CD4-positive, CD25-positive, alpha-beta regulatory T cell (primary cell): Measurements from ENCODE around the gene FNDC3A. TPM values are rescaled to one million over a fixed set of nuclear protein-coding genes. Genes with fewer than 3 reads are reported as not detected.

Experiments used
- ATAC-seq, 2 donors: fragments of 150-1000 bp; cut with Tn5 transposase; one replicate each; pipeline ENCODE4 v1.10.0; 2021; ENCODE audit warnings: low read depth in 2 of 2, moderate number of reproducible peaks in 2 of 2, moderate library complexity in 1 of 2
- DNase-seq, 3 donors: peaks; one replicate each; pipeline versions ENCODE4 v3.0.0 to v3.0.0-alpha.2; 2012 to 2022; ENCODE audit warnings: mixed read lengths in 1 of 3
- H3K27ac ChIP-seq: one replicate; pipeline ENCODE4 v1.7.0; 2013; ENCODE audit warnings: mild to moderate bottlenecking, low read length; ENCODE audit not compliant: insufficient read depth, poor library complexity, severe bottlenecking
- H3K27me3 ChIP-seq: one replicate; pipeline ENCODE4 v1.7.0; 2013; ENCODE audit warnings: low read length; ENCODE audit not compliant: control insufficient read depth, insufficient read depth
- H3K36me3 ChIP-seq: one replicate; pipeline ENCODE4 v1.7.0; 2013; ENCODE audit warnings: mild to moderate bottlenecking, low read length, moderate library complexity; ENCODE audit not compliant: control insufficient read depth, insufficient read depth
- H3K4me1 ChIP-seq: 2 replicates; pipeline ENCODE4 v1.7.0; 2013; ENCODE audit warnings: mild to moderate bottlenecking, low read length; ENCODE audit not compliant: insufficient read depth, control insufficient read depth, poor library complexity, severe bottlenecking
- H3K4me3 ChIP-seq: one replicate; pipeline ENCODE4 v1.7.0; 2013; ENCODE audit warnings: low read depth, mild to moderate bottlenecking, low read length, moderate library complexity
- H3K9me3 ChIP-seq, 2 experiments: 1 replicate in 1 of 2; 2 replicates in 1 of 2; pipeline ENCODE4 v1.7.0; 2013; ENCODE audit warnings: low read length in 2 of 2, mild to moderate bottlenecking in 1 of 2, moderate library complexity in 1 of 2; ENCODE audit not compliant: control insufficient read depth in 2 of 2
- H3K27ac Mint-ChIP-seq, 3 donors: one replicate each; pipeline ENCODE4 v1.8.0; 2020 to 2022; ENCODE audit warnings: mild to moderate bottlenecking in 3 of 3, mixed read lengths in 3 of 3, moderate library complexity in 2 of 3
- H3K27me3 Mint-ChIP-seq: one replicate; pipeline ENCODE4 v1.8.0; 2022; ENCODE audit warnings: mild to moderate bottlenecking, mixed read lengths
- H3K36me3 Mint-ChIP-seq: one replicate; pipeline ENCODE4 v1.8.0; 2020; ENCODE audit warnings: mixed read lengths
- H3K4me1 Mint-ChIP-seq, 4 donors: one replicate each; pipeline ENCODE4 v1.8.0; 2020 to 2022; ENCODE audit warnings: mixed read lengths in 4 of 4, mild to moderate bottlenecking in 1 of 4
- H3K4me3 Mint-ChIP-seq, 4 donors: one replicate each; pipeline ENCODE4 v1.8.0; 2020 to 2022; ENCODE audit warnings: mild to moderate bottlenecking in 4 of 4, mixed read lengths in 4 of 4, moderate library complexity in 3 of 4
- H3K9me3 Mint-ChIP-seq, 7 donors: one replicate each; pipeline ENCODE4 v1.8.0; 2020 to 2022; ENCODE audit warnings: mixed read lengths in 7 of 7, mild to moderate bottlenecking in 3 of 7, moderate library complexity in 2 of 7
- polyA plus RNA-seq, 4 donors: library from polyadenylated mRNA; unstranded; fragments of 300-500 nt; fragmentation: Illumina TruSeq; gene quantifications; one replicate each; pipeline ENCODE4 v1.2.3, GENCODE V29; 2021
- total RNA-seq: library from RNA; stranded (reverse); gene quantifications from one replicate; pipeline ENCODE4 v1.2.3, GENCODE V29; 2022

FNDC3A gene
- total and polyA plus RNA-seq, 5 donors from 2014 or later: 9.7 to 41.1 (median 10.6) TPM

DNA sequence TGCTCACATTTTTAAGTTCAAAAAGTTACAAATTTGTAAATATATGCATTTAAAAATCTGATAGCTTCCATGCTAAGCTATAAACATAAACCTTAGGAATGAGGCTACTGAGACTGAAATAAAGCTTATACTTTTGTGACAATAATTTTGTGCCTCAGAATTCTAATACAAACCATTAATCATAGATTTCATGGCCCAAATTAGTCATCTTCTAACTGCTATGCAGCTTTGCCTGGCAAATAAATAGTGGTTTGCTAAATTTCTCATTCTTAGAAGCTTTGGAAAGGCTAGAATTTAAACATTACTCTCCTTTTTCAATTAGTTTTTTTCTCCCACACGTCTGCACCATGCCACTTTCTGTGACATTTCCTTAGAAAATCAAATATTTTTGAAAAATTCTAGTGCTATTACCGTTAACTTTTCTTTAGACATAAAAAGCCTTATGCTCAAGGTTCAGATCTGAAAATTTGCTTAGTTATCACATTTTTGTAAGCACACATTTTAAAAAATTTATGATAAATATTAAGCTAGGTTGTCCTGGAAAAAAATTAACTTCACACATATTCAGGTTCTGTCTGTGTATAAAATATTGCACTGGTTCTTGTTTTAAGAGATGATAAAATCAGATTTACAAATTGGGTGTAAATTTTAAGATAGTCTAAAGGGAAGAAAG lies 46.9 kb downstream of the FNDC3A start:
- H3K9me3 Mint-ChIP-seq: peaks cover 0 to 12% (median 1%) of the 10 kb centered on the region in 7 donors
- H3K36me3 ChIP-seq: no peaks in the 10 kb centered on the region
- no peak overlapping the region for H3K4me3 ChIP-seq
- no peak overlapping the region for H3K27ac Mint-ChIP-seq
- no peak overlapping the region for H3K4me3 Mint-ChIP-seq
- peaks cover 0 to 19% (median 12%) of the 10 kb centered on the region in 4 donors for H3K4me1 Mint-ChIP-seq
- no peaks in the 10 kb centered on the region for H3K27me3 Mint-ChIP-seq
- H3K27ac ChIP-seq: no peak overlapping the region
- DNase-seq (no peak), ATAC-seq (no peak)
- no peaks in the 10 kb centered on the region for H3K27me3 ChIP-seq
- H3K36me3 Mint-ChIP-seq: peaks cover 39% of the 10 kb centered on the region
- H3K4me1 ChIP-seq: no peaks in the 10 kb centered on the region
- peaks cover 9 to 11% of the 10 kb centered on the region in 2 experiments for H3K9me3 ChIP-seq

GRCh38 chr13:49023431-49023830 lies 47.7 kb downstream of the FNDC3A start:
- H3K4me1 ChIP-seq: no peaks in the 10 kb centered on the region

GRCh38 chr13:49026851-49027250 lies 51.1 kb downstream of the FNDC3A start:
- H3K4me3 Mint-ChIP-seq: no peak overlapping the region
- no peak overlapping the region for H3K27ac ChIP-seq
- peaks cover 0 to 13% (median 3%) of the 10 kb centered on the region in 7 donors for H3K9me3 Mint-ChIP-seq
- H3K4me1 Mint-ChIP-seq: peaks cover 8 to 15% (median 12%) of the 10 kb centered on the region in 4 donors
- H3K36me3 ChIP-seq: no peaks in the 10 kb centered on the region
- H3K4me1 ChIP-seq: no peaks in the 10 kb centered on the region
- no peak for DNase-seq
- H3K9me3 ChIP-seq: peaks cover 9% of the 10 kb centered on the region in 2 experiments
- H3K27me3 ChIP-seq: no peaks in the 10 kb centered on the region
- H3K27ac Mint-ChIP-seq: no peak overlapping the region
- ATAC-seq: no peak
- peaks cover 44% of the 10 kb centered on the region for H3K36me3 Mint-ChIP-seq
- H3K27me3 Mint-ChIP-seq: no peaks in the 10 kb centered on the region
- no peak overlapping the region for H3K4me3 ChIP-seq

More at GRCh38 chr13:49023431-49023830, 47.7 kb downstream of the FNDC3A start:
- ATAC-seq (no peak), DNase-seq (no peak)
- H3K36me3 Mint-ChIP-seq: peaks cover 43% of the 10 kb centered on the region
- no peak overlapping the region for H3K27ac ChIP-seq
- H3K9me3 ChIP-seq: peaks cover 9 to 11% of the 10 kb centered on the region in 2 experiments
- H3K4me1 Mint-ChIP-seq: peaks cover 0 to 19% (median 13%) of the 10 kb centered on the region in 4 donors
- peaks cover 0 to 14% (median 3%) of the 10 kb centered on the region in 7 donors for H3K9me3 Mint-ChIP-seq
- no peak overlapping the region for H3K4me3 Mint-ChIP-seq
- H3K27me3 Mint-ChIP-seq: no peaks in the 10 kb centered on the region
- H3K4me3 ChIP-seq: no peak overlapping the region
- no peaks in the 10 kb centered on the region for H3K27me3 ChIP-seq
- H3K27ac Mint-ChIP-seq: no peak overlapping the region
- no peaks in the 10 kb centered on the region for H3K36me3 ChIP-seq

DNA sequence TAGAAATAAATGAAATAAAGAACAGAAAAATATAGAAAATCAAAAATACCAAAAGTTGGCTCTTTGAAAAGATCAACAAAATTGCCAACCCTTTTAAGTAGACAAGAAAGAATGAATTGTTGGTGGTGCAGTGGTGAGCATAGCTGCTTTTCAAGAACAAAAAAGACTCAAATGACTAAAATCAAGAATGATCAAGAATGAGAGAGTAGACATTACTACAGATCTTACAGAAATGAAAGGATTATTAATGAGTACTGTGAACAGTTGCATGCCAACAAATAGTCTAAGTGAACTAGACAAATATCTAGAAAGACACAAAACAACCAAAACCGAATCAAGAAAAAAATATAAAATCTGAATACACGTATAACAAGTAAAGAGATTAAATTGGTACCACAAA lies 53.9 kb downstream of the FNDC3A start:
- no peak overlapping the region for H3K4me3 Mint-ChIP-seq
- peaks cover 6 to 20% (median 15%) of the 10 kb centered on the region in 4 donors for H3K4me1 Mint-ChIP-seq
- H3K27ac ChIP-seq: no peak overlapping the region
- H3K9me3 ChIP-seq: no peaks in the 10 kb centered on the region
- ATAC-seq (no peak), DNase-seq (no peak)
- H3K27me3 Mint-ChIP-seq: no peaks in the 10 kb centered on the region
- peaks cover 31% of the 10 kb centered on the region for H3K36me3 Mint-ChIP-seq
- no peaks in the 10 kb centered on the region for H3K27me3 ChIP-seq
- H3K4me1 ChIP-seq: no peaks in the 10 kb centered on the region
- H3K36me3 ChIP-seq: no peaks in the 10 kb centered on the region
- H3K4me3 ChIP-seq: no peak overlapping the region
- peaks cover 0 to 8% (median 3%) of the 10 kb centered on the region in 7 donors for H3K9me3 Mint-ChIP-seq
- H3K27ac Mint-ChIP-seq: no peak overlapping the region

GRCh38 chr13:49030213-49030612 lies 54.5 kb downstream of the FNDC3A start:
- Mint-ChIP-seq H3K4me3 (no peak overlapping the region), H3K27me3 (no peaks in the 10 kb centered on the region), H3K27ac (no peak overlapping the region), H3K4me1 (peaks cover 6 to 20% (median 15%) of the 10 kb centered on the region in 4 donors), H3K36me3 (peaks cover 31% of the 10 kb centered on the region), H3K9me3 (peaks cover 0 to 8% (median 3%) of the 10 kb centered on the region in 7 donors)
- Histone ChIP-seq H3K4me1 (no peaks in the 10 kb centered on the region), H3K4me3 (no peak overlapping the region), H3K9me3 (no peaks in the 10 kb centered on the region), H3K36me3 (no peaks in the 10 kb centered on the region), H3K27ac (no peak overlapping the region), H3K27me3 (no peaks in the 10 kb centered on the region)
- ATAC-seq (no peak), DNase-seq (no peak)

DNA sequence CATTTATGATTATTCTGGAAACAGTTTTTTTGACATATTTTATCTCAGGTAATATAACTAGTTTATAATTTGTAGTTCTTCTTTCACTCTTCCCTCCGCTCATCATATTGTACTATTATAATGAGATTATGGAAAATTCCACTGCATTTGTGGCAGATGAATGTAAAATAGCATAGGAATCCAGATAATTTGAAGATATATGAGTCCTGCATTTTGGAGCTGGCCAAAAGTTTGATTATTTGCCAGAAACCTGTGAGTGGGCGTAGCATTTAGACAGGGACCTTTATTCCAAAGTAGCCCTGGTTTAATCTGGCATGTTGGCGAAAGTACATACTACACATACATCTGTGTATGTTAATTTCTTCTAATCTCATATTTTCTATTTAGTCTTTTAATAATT lies 65.2 kb downstream of the FNDC3A start:
- Mint-ChIP-seq H3K4me3 (no peak overlapping the region), H3K27me3 (no peaks in the 10 kb centered on the region), H3K4me1 (peaks cover 10 to 20% (median 14%) of the 10 kb centered on the region in 4 donors), H3K36me3 (peaks cover 30% of the 10 kb centered on the region), H3K9me3 (peaks cover 0 to 2% (median 0%) of the 10 kb centered on the region in 7 donors), H3K27ac (no peak overlapping the region)
- no peaks in the 10 kb centered on the region for H3K9me3 ChIP-seq
- H3K4me1 ChIP-seq: no peaks in the 10 kb centered on the region
- no peak overlapping the region for H3K27ac ChIP-seq
- ATAC-seq (no peak), DNase-seq (no peak)
- H3K36me3 ChIP-seq: no peaks in the 10 kb centered on the region
- H3K27me3 ChIP-seq: no peaks in the 10 kb centered on the region
- H3K4me3 ChIP-seq: no peak overlapping the region

DNA sequence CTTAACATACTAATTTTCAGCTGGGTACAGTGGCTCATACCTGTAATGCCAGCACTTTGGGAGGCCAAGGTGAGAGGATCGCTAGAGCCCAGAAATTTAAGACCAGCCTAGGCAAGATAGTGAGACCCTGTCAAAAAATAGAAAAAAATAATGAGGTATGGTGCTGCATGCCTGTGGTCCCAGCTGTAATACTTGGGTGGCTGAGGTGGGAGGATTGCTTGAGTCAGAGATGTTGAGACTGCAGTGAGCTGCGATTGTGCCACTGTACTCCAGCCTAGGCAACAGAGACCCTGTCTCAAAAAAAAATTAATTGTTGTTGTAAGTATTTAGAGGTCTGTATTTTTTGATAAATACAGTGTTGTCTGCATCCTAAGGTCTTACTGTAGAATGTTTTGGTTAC lies 66.8 kb downstream of the FNDC3A start:
- H3K4me3 Mint-ChIP-seq: no peak overlapping the region
- H3K27me3 Mint-ChIP-seq: no peaks in the 10 kb centered on the region
- H3K36me3 Mint-ChIP-seq: peaks cover 28% of the 10 kb centered on the region
- H3K4me3 ChIP-seq: no peak overlapping the region
- no peaks in the 10 kb centered on the region for H3K36me3 ChIP-seq
- no peaks in the 10 kb centered on the region for H3K4me1 ChIP-seq
- peaks cover 10 to 24% (median 20%) of the 10 kb centered on the region in 4 donors for H3K4me1 Mint-ChIP-seq
- H3K9me3 Mint-ChIP-seq: peaks cover 0 to 2% (median 0%) of the 10 kb centered on the region in 7 donors
- H3K9me3 ChIP-seq: no peaks in the 10 kb centered on the region
- DNase-seq (no peak), ATAC-seq (no peak)
- no peaks in the 10 kb centered on the region for H3K27me3 ChIP-seq
- no peak overlapping the region for H3K27ac Mint-ChIP-seq
- no peak overlapping the region for H3K27ac ChIP-seq

GRCh38 chr13:49044008-49044407 lies 68.3 kb downstream of the FNDC3A start:
- no peaks in the 10 kb centered on the region for H3K27me3 Mint-ChIP-seq
- H3K27ac Mint-ChIP-seq: no peak overlapping the region
- DNase-seq (no peak), ATAC-seq (no peak)
- H3K36me3 ChIP-seq: no peaks in the 10 kb centered on the region
- H3K4me1 Mint-ChIP-seq: peaks cover 16 to 33% (median 27%) of the 10 kb centered on the region in 4 donors
- no peak overlapping the region for H3K4me3 ChIP-seq
- peaks cover 22% of the 10 kb centered on the region for H3K36me3 Mint-ChIP-seq
- H3K9me3 ChIP-seq: no peaks in the 10 kb centered on the region
- H3K4me1 ChIP-seq: no peaks in the 10 kb centered on the region
- H3K4me3 Mint-ChIP-seq: no peak overlapping the region
- H3K27ac ChIP-seq: no peak overlapping the region
- no peaks in the 10 kb centered on the region for H3K27me3 ChIP-seq
- H3K9me3 Mint-ChIP-seq: peaks cover 0 to 8% (median 0%) of the 10 kb centered on the region in 7 donors
